HG02798 (cell line): ENCODE data around the gene GDF15.
"Not testable (repeated sequence)": the region's sequence is repeated elsewhere in the genome, so short reads cannot be mapped to it uniquely, and the experiment has no call there.

Experiments
- ATAC-seq: cut with Tn5 transposase; IDR thresholded peaks from one replicate; pipeline ENCODE4 v1.9.1; 2021; ENCODE audit warnings: mild to moderate bottlenecking; ENCODE audit not compliant: unreplicated experiment, poor library complexity

Gene GDF15

GRCh38 chr19:18362934-18363542 is 22.9 kb upstream of the GDF15 start:
- no peak for ATAC-seq

GRCh38 chr19:18363787-18364186 is 22.2 kb upstream of the GDF15 start:
- no peak for ATAC-seq

- not testable (repeated sequence) for ATAC-seq
Measured at GRCh38 chr19:18364277-18364825, 21.6 kb upstream of the GDF15 start.

- no peak for ATAC-seq
Measured at GRCh38 chr19:18364826-18365528, 21.0 kb upstream of the GDF15 start.

- no peak for ATAC-seq
Measured at GRCh38 chr19:18366021-18366435, 19.9 kb upstream of the GDF15 start.

- ATAC-seq = no peak
Measured at GRCh38 chr19:18368504-18369222, 17.3 kb upstream of the GDF15 start.

GRCh38 chr19:18373407-18373891 is 12.5 kb upstream of the GDF15 start:
- no peak for ATAC-seq

- ATAC-seq = peak; percentile 87
Measured at GRCh38 chr19:18373892-18374629, 11.9 kb upstream of the GDF15 start.

- no peak for ATAC-seq
Measured at GRCh38 chr19:18377026-18377425, 8.9 kb upstream of the GDF15 start.

GRCh38 chr19:18379803-18380747 is 5.9 kb upstream of the GDF15 start:
- ATAC-seq = no peak

- ATAC-seq = no peak
Measured at GRCh38 chr19:18380843-18381242, 5.1 kb upstream of the GDF15 start.

GRCh38 chr19:18383622-18384021 is 2.3 kb upstream of the GDF15 start:
- ATAC-seq = not testable (repeated sequence)

GRCh38 chr19:18384775-18385174 is 1.2 kb upstream of the GDF15 start:
- ATAC-seq = no peak

GRCh38 chr19:18385359-18385674 is 641 bp upstream of the GDF15 start:
- no peak for ATAC-seq

- ATAC-seq = no peak
Measured at GRCh38 chr19:18386543-18387271, 749 bp downstream of the GDF15 start.

- ATAC-seq = peak; percentile 85
Measured at GRCh38 chr19:18388100-18388959, 2.4 kb downstream of the GDF15 start.

GRCh38 chr19:18388960-18389725 is 3.2 kb downstream of the GDF15 start:
- ATAC-seq = no peak
